Measurements from ENCODE around the gene PRSS21. TPM values are rescaled to one million over a fixed set of nuclear protein-coding genes. Genes with fewer than 3 reads are reported as not detected.

Gene PRSS21
- total and polyA plus RNA-seq, 7 donors: 0.58 TPM; not detected in 6

DNA sequence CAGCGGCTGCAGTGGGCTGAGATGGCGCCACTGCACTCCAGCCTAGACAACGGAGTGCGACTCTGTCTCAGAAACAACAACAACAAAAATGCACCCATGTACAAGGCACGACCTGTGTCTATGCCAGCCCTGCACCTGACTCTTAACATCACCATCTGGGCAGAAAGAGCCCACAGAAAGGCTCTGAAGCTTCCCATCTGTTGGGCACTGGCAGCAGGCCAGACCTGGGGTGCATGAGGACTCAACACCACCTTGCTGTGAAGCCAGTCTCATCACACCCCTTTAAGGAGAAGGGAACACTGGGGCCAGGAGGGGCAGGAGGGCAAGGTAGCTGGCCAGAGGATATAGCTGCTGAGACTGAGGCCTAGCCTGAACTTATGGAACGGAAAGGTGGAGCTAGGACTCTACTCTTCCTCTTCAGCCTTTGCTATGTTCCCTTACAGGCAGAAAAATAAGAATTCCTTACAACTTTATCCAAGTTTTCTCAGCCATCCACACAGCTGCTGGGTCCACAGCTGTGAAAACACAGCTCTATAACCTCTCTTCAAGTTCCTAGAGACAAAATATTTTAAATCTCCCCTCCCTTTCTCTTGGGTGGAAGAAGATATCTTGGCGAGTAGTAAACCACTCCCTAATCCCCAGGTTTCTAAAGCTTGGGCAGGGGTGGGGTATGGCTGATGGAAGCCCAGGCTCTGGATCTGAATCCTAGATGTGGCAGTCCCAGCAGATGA is 42.7 kb upstream of the PRSS21 start:
- no peak overlapping the region for H3K27ac ChIP-seq
- no peak for TF ChIP-seq EP300 (IDR thresholded peaks at IDR 0.05)
- no peak for TF ChIP-seq POLR2A (IDR thresholded peaks at IDR 0.05)
- no peak for TF ChIP-seq CTCF (IDR thresholded peaks at IDR 0.05)
- no peak for TF ChIP-seq POLR2AphosphoS5 (IDR thresholded peaks at IDR 0.05)
- peaks cover 27 to 62% (median 40%) of the 10 kb centered on the region in 4 donors for H3K36me3 ChIP-seq
- DNase-seq: no peak
- 72 to 85% methylated on average over 7 of the region's 7 CpGs for WGBS, 2 donors
- H3K4me1 ChIP-seq: peaks cover 4 to 33% (median 26%) of the 10 kb centered on the region in 4 donors
- no peaks in the 10 kb centered on the region for H3K27me3 ChIP-seq
- intact Hi-C loops (cut with DNase I): loop anchor here (10.0 kb wide), 1 partner anchor 380 kb away; no protein-coding TSS in a partner anchor
- no peak overlapping the region for H3K4me3 ChIP-seq
- H3K9me3 ChIP-seq: no peaks in the 10 kb centered on the region

DNA sequence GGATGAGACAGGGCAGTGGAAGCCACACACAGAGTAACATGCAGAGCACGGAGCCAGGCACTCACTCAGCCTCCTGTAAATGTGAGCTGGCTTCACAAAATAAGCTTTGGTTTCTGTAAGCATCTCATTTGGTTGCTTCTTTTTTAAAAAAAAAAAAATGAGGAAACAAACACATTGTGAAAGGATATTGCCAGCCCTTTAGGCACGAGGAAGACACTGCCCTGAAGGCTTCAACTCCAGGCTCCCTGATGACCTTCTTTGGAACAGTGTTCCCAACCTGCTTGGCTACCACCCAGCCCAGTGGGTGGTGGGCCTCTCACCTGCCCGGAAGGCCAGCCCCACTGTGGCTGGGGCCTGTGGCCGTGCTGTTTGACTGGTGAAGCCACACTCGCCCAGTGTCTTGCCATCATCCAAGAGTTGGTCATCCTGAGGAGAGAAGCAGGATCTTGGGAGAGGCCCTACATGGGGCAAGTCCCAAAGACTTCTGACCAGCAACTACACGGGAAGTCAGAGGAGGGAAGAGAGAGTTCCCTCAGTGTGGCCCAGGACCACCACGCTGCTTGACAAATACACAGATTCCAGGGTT is 41.8 kb upstream of the PRSS21 start:
- WGBS, 2 donors: 78 to 84% methylated on average over 7 of the region's 7 CpGs
- peaks cover 19 to 53% (median 31%) of the 10 kb centered on the region in 4 donors for H3K36me3 ChIP-seq
- no peak for TF ChIP-seq POLR2AphosphoS5 (IDR thresholded peaks at IDR 0.05)
- no peak for TF ChIP-seq POLR2A (IDR thresholded peaks at IDR 0.05)
- TF ChIP-seq EP300 (IDR thresholded peaks at IDR 0.05): no peak
- TF ChIP-seq CTCF (IDR thresholded peaks at IDR 0.05): no peak
- peak overlapping the region in 1 of 4 donors; percentile 93 for H3K27ac ChIP-seq
- intact Hi-C loops (cut with DNase I): loop anchor here (5.0 to 10.0 kb wide), 3 partner anchors 93 to 380 kb away; partner anchors contain the start of genes CEMP1 and KCTD5
- peak overlapping the region in 1 of 4 donors; percentile 68 for H3K4me3 ChIP-seq
- H3K27me3 ChIP-seq: no peaks in the 10 kb centered on the region
- H3K4me1 ChIP-seq: peaks cover 4 to 33% (median 26%) of the 10 kb centered on the region in 4 donors
- no peaks in the 10 kb centered on the region for H3K9me3 ChIP-seq
- DNase-seq: no peak

DNA sequence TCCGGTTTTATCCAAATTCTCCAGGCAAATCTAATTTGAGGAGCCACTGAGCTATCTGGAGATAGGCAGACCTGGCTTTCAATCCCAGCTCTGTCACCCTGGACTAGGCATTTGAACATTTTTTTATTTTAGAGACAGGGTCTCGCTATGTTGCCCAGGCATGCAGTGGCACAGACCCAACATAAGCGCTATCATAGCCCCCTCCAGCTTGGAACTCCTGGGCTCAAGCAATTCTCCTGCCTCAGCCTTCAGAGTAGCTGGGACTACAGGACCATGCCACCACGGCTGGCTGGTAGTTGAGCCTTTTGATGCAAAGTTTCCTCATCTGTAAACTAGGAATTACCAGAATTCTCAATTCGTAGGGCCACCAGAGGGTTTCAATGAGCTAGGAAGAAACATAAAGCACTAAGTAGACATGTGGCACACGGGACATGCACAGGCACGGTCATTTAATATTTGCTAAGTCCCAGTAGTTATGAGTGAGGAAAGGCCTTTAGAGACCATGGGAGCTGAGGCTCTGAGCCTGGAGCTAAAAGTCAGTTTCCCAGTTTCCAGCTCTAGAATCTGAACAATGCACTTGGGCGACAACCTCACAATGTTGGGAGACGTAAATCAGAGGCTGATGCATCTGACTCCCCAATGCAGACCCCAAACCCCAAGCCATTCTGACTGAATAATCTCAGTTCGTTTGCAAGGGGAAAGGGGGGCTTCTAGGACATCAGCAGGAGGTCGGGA is 41.1 kb upstream of the PRSS21 start:
- TF ChIP-seq POLR2A (IDR thresholded peaks at IDR 0.05) (no peak), POLR2AphosphoS5 (IDR thresholded peaks at IDR 0.05) (no peak), CTCF (IDR thresholded peaks at IDR 0.05) (no peak), EP300 (IDR thresholded peaks at IDR 0.05) (no peak)
- Histone ChIP-seq H3K27me3 (no peaks in the 10 kb centered on the region), H3K27ac (peak overlapping the region; percentile 93 to 100 (median 98)), H3K9me3 (no peaks in the 10 kb centered on the region), H3K36me3 (peaks cover 12 to 46% (median 24%) of the 10 kb centered on the region in 4 donors), H3K4me3 (peak overlapping the region; percentile 68 to 94 (median 88)), H3K4me1 (peaks cover 4 to 33% (median 26%) of the 10 kb centered on the region in 4 donors)
- DNase-seq: peak; percentile 30
- 38 to 57% methylated on average over 11 of the region's 11 CpGs for WGBS, 2 donors
- intact Hi-C loops (cut with DNase I): loop anchor here (1.0 to 10.0 kb wide), 4 partner anchors 23 to 379 kb away; partner anchors contain the start of genes CEMP1 and KCTD5

DNA sequence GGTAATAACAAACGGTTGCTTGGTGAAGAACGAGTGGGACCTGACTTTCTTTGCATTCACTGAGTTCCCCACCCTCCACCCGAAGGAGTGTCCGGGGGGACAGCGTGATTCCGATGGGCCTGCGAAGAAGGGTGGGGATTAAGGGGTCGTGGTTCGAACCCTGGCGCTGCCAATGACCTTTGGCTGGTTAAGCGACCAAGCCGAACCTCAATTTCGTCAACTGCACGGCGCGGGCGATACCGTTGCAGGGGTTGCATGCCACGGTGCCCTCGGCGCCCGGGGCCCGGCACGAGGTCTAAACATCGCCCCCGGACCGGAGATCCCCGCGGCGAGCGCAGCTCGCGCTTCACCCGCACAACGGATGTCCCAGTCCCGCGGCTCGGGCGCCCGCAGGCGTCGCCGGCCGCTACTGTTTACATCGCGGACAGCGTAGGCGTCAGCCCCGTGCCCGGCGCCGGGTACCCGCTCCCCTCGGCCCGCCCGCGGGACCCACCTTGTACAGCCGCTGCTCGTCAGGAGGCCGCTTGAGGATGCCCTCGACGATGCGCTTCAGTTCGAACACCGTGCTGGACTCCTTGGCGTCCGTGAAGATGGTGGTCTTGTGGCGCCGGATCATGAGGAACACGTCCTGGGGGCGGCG is 40.4 kb upstream of the PRSS21 start:
- H3K27me3 ChIP-seq: no peaks in the 10 kb centered on the region
- 0% methylated on average over 72 of the region's 72 CpGs for WGBS, 2 donors
- DNase-seq: peak; percentile 72
- H3K4me3 ChIP-seq: peak overlapping the region; percentile 68 to 94 (median 88)
- H3K27ac ChIP-seq: peak overlapping the region; percentile 93 to 100 (median 98)
- H3K4me1 ChIP-seq: peaks cover 4 to 33% (median 26%) of the 10 kb centered on the region in 4 donors
- H3K36me3 ChIP-seq: peaks cover 5 to 39% (median 18%) of the 10 kb centered on the region in 4 donors
- intact Hi-C loops (cut with DNase I): loop anchor here (1.0 to 10.0 kb wide), 4 partner anchors 23 to 378 kb away; partner anchors contain the start of genes CEMP1 and KCTD5
- TF ChIP-seq POLR2A (IDR thresholded peaks at IDR 0.05): no peak
- TF ChIP-seq CTCF (IDR thresholded peaks at IDR 0.05): no peak
- TF ChIP-seq EP300 (IDR thresholded peaks at IDR 0.05): no peak
- no peak for TF ChIP-seq POLR2AphosphoS5 (IDR thresholded peaks at IDR 0.05)
- no peaks in the 10 kb centered on the region for H3K9me3 ChIP-seq

Measured in sigmoid colon (tissue), 7 donors.